Transverse colon (tissue), 4 donors: Measurements from ENCODE around the gene LYSMD1.

ENCODE experiments used
- CTCF ChIP-seq, 5 experiments: fragments of 200-600 bp in 3 of 5; fragments of 450-650 bp in 2 of 5; sonication (generic) in 3 of 5; IDR thresholded peaks; 1 replicate in 2 of 5; 2 replicates in 3 of 5; pipeline ENCODE4 v1.5.1; 2016 to 2017; ENCODE audit warnings: antibody characterized with exemption in 5 of 5, inconsistent platforms in 3 of 5, mild to moderate bottlenecking in 2 of 5, moderate library complexity in 1 of 5
- POLR2AphosphoS5 ChIP-seq, 3 donors: sonication (generic); formaldehyde crosslinking; IDR thresholded peaks; one replicate each; pipeline ENCODE4 v1.6.1; 2016; ENCODE audit warnings: antibody characterized with exemption in 3 of 3

DNA sequence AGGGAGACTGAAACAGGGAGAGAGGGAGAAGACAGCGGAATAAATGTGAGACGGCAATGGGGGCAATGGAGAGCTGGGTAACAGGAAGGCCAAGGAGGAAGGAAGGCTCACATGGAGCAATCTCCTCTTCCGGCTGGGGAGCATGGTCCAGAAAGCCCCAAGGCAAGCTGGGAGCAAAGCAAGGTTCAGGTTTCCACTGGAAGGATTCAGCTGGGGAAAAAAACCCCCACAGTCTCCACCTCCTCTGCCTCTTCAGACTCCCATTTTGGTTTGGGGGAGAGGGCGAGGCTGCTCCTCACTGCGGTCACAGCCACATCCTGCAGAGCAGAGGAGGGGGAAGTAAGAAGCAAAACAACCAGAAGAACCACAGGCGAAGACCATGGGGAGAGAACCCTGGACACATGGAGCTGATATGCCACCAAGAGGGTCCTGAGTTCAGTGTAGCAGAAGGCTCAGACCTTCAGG is 8.6 kb downstream of the LYSMD1 start:
- no peak for TF ChIP-seq CTCF (IDR thresholded peaks at IDR 0.05)
- no peak for TF ChIP-seq POLR2AphosphoS5 (IDR thresholded peaks at IDR 0.05)
